Breast epithelium (tissue), 4 donors: ENCODE data around the gene FASTKD1. TPM values are rescaled to one million over a fixed set of nuclear protein-coding genes. Genes with fewer than 3 reads are reported as not detected.
"Not testable (repeated sequence)": the region's sequence is repeated elsewhere in the genome, so short reads cannot be mapped to it uniquely, and the experiment has no call there.

ENCODE experiments used
- DNase-seq, 2 donors: peaks; one replicate each; pipeline ENCODE4 v3.0.0-alpha.2; 2019; ENCODE audit warnings: low spot score in 2 of 2
- H3K27ac ChIP-seq, 2 donors: fragments of 200-600 bp; sonication (generic) in 1 of 2; one replicate each; pipeline ENCODE4 v1.5.1; 2016 to 2019; ENCODE audit warnings: mild to moderate bottlenecking in 1 of 2
- H3K27me3 ChIP-seq, 2 donors: fragments of 200-600 bp; sonication (generic) in 1 of 2; one replicate each; pipeline versions ENCODE4 v1.5.1 to v1.6.0; 2017 to 2019; ENCODE audit warnings: control low read depth in 1 of 2, mild to moderate bottlenecking in 1 of 2
- H3K36me3 ChIP-seq: fragments of 200-600 bp; one replicate; pipeline ENCODE4 v1.5.1; 2019
- H3K4me1 ChIP-seq, 2 donors: fragments of 200-600 bp; sonication (generic); one replicate each; pipeline ENCODE4 v1.5.1; 2016 to 2019; ENCODE audit warnings: control low read depth in 1 of 2
- H3K4me3 ChIP-seq, 3 donors: fragments of 200-600 bp; sonication (generic); 1 replicate in 2 of 3; 2 replicates in 1 of 3; pipeline ENCODE4 v1.5.1; 2016 to 2019; ENCODE audit warnings: mild to moderate bottlenecking in 3 of 3, moderate library complexity in 2 of 3
- H3K9me3 ChIP-seq, 2 donors: fragments of 200-600 bp; sonication (generic) in 1 of 2; one replicate each; pipeline ENCODE4 v1.5.1; 2016 to 2019; ENCODE audit warnings: control low read depth in 1 of 2
- CTCF ChIP-seq, 3 donors: fragments of 450-650 bp; IDR thresholded peaks; one replicate each; pipeline ENCODE4 v1.5.1; 2016 to 2017; ENCODE audit warnings: antibody characterized with exemption in 3 of 3, mild to moderate bottlenecking in 3 of 3, moderate library complexity in 3 of 3
- POLR2A ChIP-seq: fragments of 450-650 bp; IDR thresholded peaks from one replicate; pipeline ENCODE4 v1.6.1; 2016; ENCODE audit warnings: antibody characterized with exemption, mild to moderate bottlenecking, moderate library complexity
- POLR2AphosphoS5 ChIP-seq, 3 donors: sonication (generic); formaldehyde crosslinking; IDR thresholded peaks; one replicate each; pipeline ENCODE4 v1.6.1; 2017; ENCODE audit warnings: antibody characterized with exemption in 3 of 3
- intact Hi-C: fragments of 100-400 bp; cut with DNase I; formaldehyde crosslinking; loops from one replicate; pipeline ENCODE4 v1.15.1; 2023; ENCODE audit warnings: low total_unique reads
- total RNA-seq, 3 donors: library from RNA; depleted of rRNA; stranded (reverse); fragments of >200 nt; gene quantifications; one replicate each; pipeline ENCODE4 v1.1.0, GENCODE V29; 2016

FASTKD1 gene
- total RNA-seq, 3 donors from 2014 or later, result 6.7 to 22.1 (median 15.4) TPM

GRCh38 chr2:169613876-169614275, 40.2 kb upstream of the FASTKD1 start:
- Histone ChIP-seq H3K36me3 (peaks cover 4% of the 10 kb centered on the region), H3K27me3 (no peaks in the 10 kb centered on the region), H3K27ac (no peak overlapping the region), H3K4me3 (no peak overlapping the region), H3K9me3 (peaks cover 8% of the 10 kb centered on the region in 2 donors), H3K4me1 (no peaks in the 10 kb centered on the region)
- no peak for DNase-seq
- intact Hi-C loops, result no loop called here
- TF ChIP-seq POLR2AphosphoS5 (IDR thresholded peaks at IDR 0.05) (no peak), CTCF (IDR thresholded peaks at IDR 0.05) (no peak), POLR2A (no peak)

- no peak for TF ChIP-seq POLR2A
- TF ChIP-seq CTCF (IDR thresholded peaks at IDR 0.05), result no peak
- TF ChIP-seq POLR2AphosphoS5 (IDR thresholded peaks at IDR 0.05), result no peak
- no peak overlapping the region for H3K27ac ChIP-seq
- no peaks in the 10 kb centered on the region for H3K27me3 ChIP-seq
- H3K36me3 ChIP-seq, result peaks cover 4% of the 10 kb centered on the region
- H3K4me3 ChIP-seq, result no peak overlapping the region
- H3K4me1 ChIP-seq, result no peaks in the 10 kb centered on the region
- DNase-seq, result no peak
- intact Hi-C loops, result no loop called here
- no peaks in the 10 kb centered on the region for H3K9me3 ChIP-seq
Observed at GRCh38 chr2:169609264-169609663, 35.6 kb upstream of the FASTKD1 start.

- H3K36me3 ChIP-seq, result no peaks in the 10 kb centered on the region
- no peak overlapping the region for H3K27ac ChIP-seq
- no peaks in the 10 kb centered on the region for H3K9me3 ChIP-seq
- no peaks in the 10 kb centered on the region for H3K4me1 ChIP-seq
- TF ChIP-seq CTCF (IDR thresholded peaks at IDR 0.05) (no peak), POLR2A (no peak), POLR2AphosphoS5 (IDR thresholded peaks at IDR 0.05) (no peak)
- no peaks in the 10 kb centered on the region for H3K27me3 ChIP-seq
- no peak for DNase-seq
- intact Hi-C loops, result no loop called here
- no peak overlapping the region for H3K4me3 ChIP-seq
Observed at GRCh38 chr2:169599568-169599967, 25.9 kb upstream of the FASTKD1 start.

- TF ChIP-seq CTCF (IDR thresholded peaks at IDR 0.05), result no peak
- no peak for TF ChIP-seq POLR2AphosphoS5 (IDR thresholded peaks at IDR 0.05)
- no peak for TF ChIP-seq POLR2A
- no peaks in the 10 kb centered on the region for H3K4me1 ChIP-seq
- no peak overlapping the region for H3K4me3 ChIP-seq
- DNase-seq, result no peak
- intact Hi-C loops, result no loop called here
- H3K36me3 ChIP-seq, result no peaks in the 10 kb centered on the region
- no peaks in the 10 kb centered on the region for H3K27me3 ChIP-seq
- H3K27ac ChIP-seq, result no peak overlapping the region
- H3K9me3 ChIP-seq, result no peaks in the 10 kb centered on the region
Observed at GRCh38 chr2:169598982-169599381, 25.3 kb upstream of the FASTKD1 start.

GRCh38 chr2:169596546-169596945, 22.9 kb upstream of the FASTKD1 start:
- intact Hi-C loops, DNase-seq: not testable (repeated sequence)

GRCh38 chr2:169590804-169591203, 17.1 kb upstream of the FASTKD1 start:
- no peak for DNase-seq
- no peak overlapping the region for H3K27ac ChIP-seq
- no peaks in the 10 kb centered on the region for H3K9me3 ChIP-seq
- no peaks in the 10 kb centered on the region for H3K27me3 ChIP-seq
- intact Hi-C loops, result no loop called here
- H3K4me3 ChIP-seq, result no peak overlapping the region
- no peaks in the 10 kb centered on the region for H3K36me3 ChIP-seq
- no peak for TF ChIP-seq CTCF (IDR thresholded peaks at IDR 0.05)
- peaks cover 0 to 10% of the 10 kb centered on the region in 2 donors for H3K4me1 ChIP-seq

More at GRCh38 chr2:169596546-169596945, 22.9 kb upstream of the FASTKD1 start:
- not testable (repeated sequence) for H3K27ac ChIP-seq, H3K9me3 ChIP-seq, H3K36me3 ChIP-seq, H3K4me1 ChIP-seq, H3K27me3 ChIP-seq, H3K4me3 ChIP-seq
